ENCODE measurements around the gene ICOS.
"Not testable (repeated sequence)": the region's sequence is repeated elsewhere in the genome, so short reads cannot be mapped to it uniquely, and the experiment has no call there.

ICOS gene

GRCh38 chr2:203983064-203983715 lies 46.6 kb downstream of the ICOS start:
- no peak for DNase-seq

GRCh38 chr2:203985978-203986377 lies 49.4 kb downstream of the ICOS start:
- not testable (repeated sequence) for DNase-seq

GRCh38 chr2:203987959-203988358 lies 51.4 kb downstream of the ICOS start:
- DNase-seq, result no peak

- DNase-seq, result no peak
Observed at GRCh38 chr2:203988500-203989260, 52.1 kb downstream of the ICOS start.

- no peak for DNase-seq
Observed at GRCh38 chr2:203989521-203989920, 53.0 kb downstream of the ICOS start.

- DNase-seq, result no peak
Observed at GRCh38 chr2:203992509-203992908, 55.9 kb downstream of the ICOS start.

- DNase-seq, result no peak
Observed at GRCh38 chr2:203993011-203993410, 56.4 kb downstream of the ICOS start.

DNA sequence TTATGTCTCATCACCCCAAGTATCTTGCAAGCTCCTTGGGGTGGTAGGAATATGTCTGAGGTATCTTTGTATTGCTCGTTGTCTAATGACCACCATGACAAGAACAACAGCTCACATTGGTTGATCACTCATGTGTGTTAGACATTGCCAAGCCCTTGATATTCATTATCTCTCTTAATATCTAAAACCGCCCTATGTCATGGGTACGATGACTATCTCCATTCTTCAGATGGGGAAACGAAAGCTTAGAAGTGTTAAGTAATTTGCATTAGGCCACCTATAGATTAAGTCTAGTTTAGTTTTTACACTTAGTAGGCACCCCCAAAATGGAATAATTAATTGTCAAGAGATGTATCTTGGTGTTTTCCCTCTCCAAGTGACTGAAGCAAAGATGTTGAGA lies 57.0 kb downstream of the ICOS start:
- DNase-seq, result no peak

GRCh38 chr2:203994735-203995134 lies 58.2 kb downstream of the ICOS start:
- DNase-seq, result no peak

DNA sequence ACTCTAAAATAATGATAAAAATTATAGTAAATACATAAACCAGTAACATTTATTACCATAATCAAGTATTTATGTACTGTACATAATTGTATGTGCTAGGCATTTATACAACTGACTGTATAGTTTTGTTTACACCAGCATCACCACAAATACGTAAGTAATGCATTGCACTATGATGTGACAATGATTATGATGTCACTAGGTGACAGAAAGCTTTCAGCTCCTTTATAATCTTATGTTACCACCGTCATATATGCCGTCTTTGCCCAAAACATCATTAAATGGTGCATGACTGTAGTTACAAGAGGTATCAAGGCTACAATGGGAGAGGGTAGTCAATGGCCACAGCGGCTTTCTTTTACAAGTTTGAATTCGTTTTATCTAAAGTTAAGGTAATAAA lies 60.1 kb downstream of the ICOS start:
- no peak for DNase-seq

GRCh38 chr2:203997481-203997880 lies 60.9 kb downstream of the ICOS start:
- DNase-seq, result no peak

DNA sequence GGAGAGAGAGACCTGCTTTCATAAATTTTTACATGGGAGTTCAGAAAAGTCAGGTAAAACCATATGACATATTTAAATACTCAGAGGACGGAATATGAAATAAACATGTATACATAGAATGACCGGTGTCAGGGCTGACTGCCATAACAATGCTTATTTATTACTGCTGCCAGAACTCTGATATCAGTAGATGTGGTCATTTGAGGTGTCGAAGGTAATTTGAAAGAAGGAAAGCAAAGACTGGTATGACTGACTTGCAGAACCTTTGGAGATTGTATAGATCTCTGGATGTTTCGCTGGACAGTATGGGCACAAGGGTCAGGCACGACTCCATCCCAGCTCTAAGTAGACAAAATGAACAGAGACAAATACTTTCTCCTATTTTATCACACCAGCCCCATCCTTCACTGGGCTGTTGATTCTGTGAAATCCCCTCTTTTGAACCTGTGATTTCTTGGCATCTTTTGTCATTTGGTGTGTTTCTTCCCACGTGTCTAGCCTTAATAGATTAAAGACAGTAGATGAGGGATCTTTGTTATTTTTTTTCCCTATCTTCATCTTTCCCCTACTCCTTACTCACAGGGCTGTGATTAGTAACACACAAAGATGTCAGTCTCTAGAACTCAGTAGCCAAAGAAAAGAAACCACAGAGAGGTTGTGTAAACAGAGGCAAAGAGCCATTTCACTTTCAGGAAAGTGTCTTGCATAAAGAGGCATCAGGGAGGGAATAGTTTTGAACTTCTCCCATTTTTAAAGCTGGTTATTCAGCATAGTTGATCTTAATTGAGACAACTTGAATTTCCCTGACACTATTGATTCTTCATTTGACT lies 61.6 kb downstream of the ICOS start:
- no peak for DNase-seq

DNA sequence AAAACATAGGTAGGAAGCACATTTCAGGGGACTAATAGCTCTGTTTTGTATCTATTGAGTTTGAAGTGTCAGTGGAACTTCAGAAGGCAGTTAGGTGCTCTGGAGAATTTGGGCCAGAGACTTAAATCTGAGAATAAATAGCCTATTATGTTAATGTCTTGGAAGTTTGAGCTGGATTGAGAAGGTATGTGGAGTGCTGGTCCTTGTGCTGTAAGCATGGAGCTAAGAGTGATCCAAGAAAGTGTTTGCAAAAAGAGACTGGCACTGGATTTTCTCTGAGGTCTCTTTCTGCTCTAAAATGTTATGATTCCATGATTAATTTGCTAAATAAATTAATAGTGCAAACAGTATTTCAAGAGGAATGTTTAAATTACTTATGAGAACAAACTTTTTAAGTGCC lies 63.3 kb downstream of the ICOS start:
- no peak for DNase-seq

- DNase-seq, result no peak
Observed at GRCh38 chr2:204000446-204000845, 63.9 kb downstream of the ICOS start.

DNA sequence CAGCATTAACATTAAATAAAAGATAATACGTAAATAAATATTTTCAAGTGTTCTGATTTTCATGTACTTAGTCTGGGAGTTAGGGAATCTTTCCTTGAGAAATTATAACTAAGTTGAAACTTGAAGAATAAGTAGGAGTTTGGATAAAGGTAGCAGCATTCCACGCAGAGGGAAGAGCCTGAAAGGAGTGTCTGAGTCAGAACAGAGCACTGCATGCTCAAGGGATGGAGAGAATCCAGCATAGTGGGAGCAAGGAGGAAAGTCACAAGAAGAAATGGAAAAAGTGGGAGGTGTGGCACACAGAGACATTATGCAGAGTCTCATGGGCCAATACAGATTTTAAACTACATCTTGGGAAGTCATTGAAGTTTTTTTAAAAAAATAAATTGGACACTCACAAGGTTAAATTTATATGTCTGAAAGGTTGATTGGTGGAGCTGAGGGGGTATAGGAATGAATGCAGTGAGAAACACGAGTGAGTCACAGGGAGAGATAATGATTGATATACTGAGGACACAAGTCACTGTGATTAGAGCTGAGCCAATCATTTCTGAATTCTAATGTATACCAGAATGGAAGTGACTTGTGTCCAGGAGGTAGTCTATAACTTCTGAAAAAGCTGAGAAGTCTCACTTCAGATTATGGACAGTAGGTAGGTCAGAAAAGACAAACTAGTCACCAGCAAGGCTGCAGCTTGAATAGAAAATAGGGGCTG lies 66.9 kb downstream of the ICOS start:
- no peak for DNase-seq

DNA sequence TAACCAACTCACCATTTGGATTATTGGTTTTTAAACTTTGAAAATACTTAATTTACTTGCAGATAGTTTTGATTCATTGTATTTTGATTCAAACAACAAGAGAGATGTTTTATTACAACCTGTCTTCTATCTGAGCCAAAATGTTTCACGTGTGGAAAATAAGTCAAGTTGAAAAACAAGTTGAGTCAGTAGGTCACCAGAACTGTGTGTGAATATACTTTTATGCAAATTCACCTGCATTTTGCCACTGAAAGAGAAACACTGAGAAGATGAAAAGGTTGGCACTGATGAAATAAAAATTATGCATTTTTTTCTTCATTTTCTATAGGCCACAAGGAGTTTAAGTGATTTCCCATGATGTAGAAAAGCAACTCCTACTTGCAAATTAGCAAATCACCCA lies 68.3 kb downstream of the ICOS start:
- no peak for DNase-seq

DNA sequence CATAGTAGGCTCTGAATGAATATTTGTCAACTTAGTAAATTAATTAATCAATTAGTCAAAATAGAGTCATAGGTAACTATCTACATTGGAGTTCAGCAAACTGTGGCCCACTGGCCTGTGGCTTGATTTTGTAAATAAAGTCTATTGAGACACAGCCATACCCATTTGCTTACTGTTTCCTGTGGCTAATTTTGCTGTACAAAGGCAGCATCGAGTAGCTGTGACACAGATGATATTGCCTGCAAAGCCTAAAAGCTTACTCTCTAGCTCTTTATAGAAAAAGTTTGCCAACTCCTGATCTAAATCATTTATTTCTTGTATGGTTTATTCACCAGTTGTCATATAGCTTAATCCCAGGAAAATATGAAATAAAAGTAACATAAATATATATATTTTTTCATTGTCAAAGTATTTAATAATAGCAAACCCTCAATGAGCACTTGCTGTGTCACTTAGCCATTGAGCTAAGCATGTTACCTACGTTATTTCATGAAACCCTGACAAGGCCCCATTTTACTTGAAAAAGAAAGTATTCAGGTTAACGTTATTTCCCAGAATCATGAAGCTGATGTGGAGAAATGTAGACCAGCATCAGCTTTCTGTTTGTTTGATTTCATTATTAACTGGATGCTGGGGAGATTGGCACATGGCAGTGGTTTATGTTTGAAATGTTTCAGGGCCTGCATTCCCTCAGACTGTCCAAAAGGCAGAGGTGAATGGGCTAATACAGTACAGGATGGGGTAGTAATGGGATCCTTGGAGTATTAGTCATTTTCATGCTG lies 69.6 kb downstream of the ICOS start:
- peak; percentile 15 for DNase-seq

- no peak for DNase-seq
Observed at GRCh38 chr2:204008352-204008751, 71.8 kb downstream of the ICOS start.

- DNase-seq, result no peak
Observed at GRCh38 chr2:204010628-204011560, 74.3 kb downstream of the ICOS start.
